BJ (cell line): ENCODE results near the gene CCDC90B. TPM values are rescaled to one million over a fixed set of nuclear protein-coding genes. Genes with fewer than 3 reads are reported as not detected.

Source experiments
- CTCF ChIA-PET: fragments of 350-600 bp; formaldehyde crosslinking; extraction: SDS; loops from one replicate; lab custom pipeline; 2021; ENCODE audit warnings: antibody characterized with exemption, inconsistent platforms; lab: Yijun Ruan, JAX
- POLR2A ChIA-PET: fragments of 300-600 bp; sonication (Branson Sonifier 250); formaldehyde crosslinking; extraction: SDS; loops from one replicate; lab custom pipeline; 2021; ENCODE audit warnings: antibody characterized with exemption; lab: Charles Lee
- DNase-seq: peaks from one replicate; pipeline ENCODE4 v3.0.0-alpha.2; 2011; ENCODE audit warnings: low read depth
- H3K27me3 ChIP-seq: 2 replicates; pipeline ENCODE4 v1.6.0; 2011; ENCODE audit warnings: low read length; ENCODE audit not compliant: control insufficient read depth, insufficient read depth
- H3K36me3 ChIP-seq: 2 replicates; pipeline ENCODE4 v1.5.1; 2011; ENCODE audit warnings: low read length; ENCODE audit not compliant: control insufficient read depth, insufficient read depth
- H3K4me3 ChIP-seq: 2 replicates; pipeline ENCODE4 v1.5.1; 2011; ENCODE audit warnings: low read depth, mild to moderate bottlenecking, control low read depth, low read length
- polyA plus RNA-seq: library from polyadenylated mRNA; depleted of rRNA; stranded (reverse); fragments of >200 nt; gene quantifications from 2 replicates; pipeline ENCODE4 v1.2.3, GENCODE V29; 2011; rRNA removed
- small RNA-seq: library from RNA; depleted of rRNA; stranded (forward); fragments of <200 nt; gene quantifications from one replicate; pipeline ENCODE3, GENCODE V24; 2012; ENCODE audit warnings: low replicate concordance, low read depth; ENCODE audit not compliant: insufficient read length
- TF ChIP-seq, protein P1 (sequence below): IDR thresholded peaks from 2 replicates; pipeline ENCODE4 v1.5.1; 2011; ENCODE audit warnings: low read depth, mild to moderate bottlenecking, control low read depth, inconsistent platforms, low read length, moderate library complexity; ENCODE audit not compliant: insufficient read depth

Gene CCDC90B
- polyA plus RNA-seq, 1 experiment: 22.6 TPM

DNA sequence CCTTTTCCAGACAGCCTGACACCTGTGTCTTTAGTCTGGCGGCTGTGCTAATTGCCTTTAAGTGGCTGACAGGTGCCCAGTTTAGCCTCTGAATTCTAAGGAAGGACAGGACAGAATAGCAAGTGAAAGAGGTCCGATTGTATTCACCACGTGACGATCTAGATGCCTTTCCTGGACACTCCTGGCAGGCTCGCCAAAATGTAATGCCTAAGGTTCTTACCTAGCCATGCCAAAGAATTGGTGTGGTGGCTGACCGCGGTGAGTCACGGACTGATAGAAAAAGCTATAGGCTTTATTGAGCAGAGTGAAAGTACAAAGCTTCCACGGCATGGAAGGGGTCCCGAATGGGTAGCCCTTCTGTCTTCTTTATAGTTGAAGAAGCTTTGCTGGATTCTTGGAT, 65.9 kb downstream of the CCDC90B start:
- POLR2A ChIA-PET: no interaction called here
- no peak for DNase-seq
- CTCF ChIA-PET: no interaction called here
- H3K27me3 ChIP-seq: no peaks in the 10 kb centered on the region
- H3K4me3 ChIP-seq: no peak overlapping the region
- TF ChIP-seq, protein P1, sequence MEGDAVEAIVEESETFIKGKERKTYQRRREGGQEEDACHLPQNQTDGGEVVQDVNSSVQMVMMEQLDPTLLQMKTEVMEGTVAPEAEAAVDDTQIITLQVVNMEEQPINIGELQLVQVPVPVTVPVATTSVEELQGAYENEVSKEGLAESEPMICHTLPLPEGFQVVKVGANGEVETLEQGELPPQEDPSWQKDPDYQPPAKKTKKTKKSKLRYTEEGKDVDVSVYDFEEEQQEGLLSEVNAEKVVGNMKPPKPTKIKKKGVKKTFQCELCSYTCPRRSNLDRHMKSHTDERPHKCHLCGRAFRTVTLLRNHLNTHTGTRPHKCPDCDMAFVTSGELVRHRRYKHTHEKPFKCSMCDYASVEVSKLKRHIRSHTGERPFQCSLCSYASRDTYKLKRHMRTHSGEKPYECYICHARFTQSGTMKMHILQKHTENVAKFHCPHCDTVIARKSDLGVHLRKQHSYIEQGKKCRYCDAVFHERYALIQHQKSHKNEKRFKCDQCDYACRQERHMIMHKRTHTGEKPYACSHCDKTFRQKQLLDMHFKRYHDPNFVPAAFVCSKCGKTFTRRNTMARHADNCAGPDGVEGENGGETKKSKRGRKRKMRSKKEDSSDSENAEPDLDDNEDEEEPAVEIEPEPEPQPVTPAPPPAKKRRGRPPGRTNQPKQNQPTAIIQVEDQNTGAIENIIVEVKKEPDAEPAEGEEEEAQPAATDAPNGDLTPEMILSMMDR: no peak
- no peaks in the 10 kb centered on the region; the same call in 1 of the 2 replicates for H3K36me3 ChIP-seq

DNA sequence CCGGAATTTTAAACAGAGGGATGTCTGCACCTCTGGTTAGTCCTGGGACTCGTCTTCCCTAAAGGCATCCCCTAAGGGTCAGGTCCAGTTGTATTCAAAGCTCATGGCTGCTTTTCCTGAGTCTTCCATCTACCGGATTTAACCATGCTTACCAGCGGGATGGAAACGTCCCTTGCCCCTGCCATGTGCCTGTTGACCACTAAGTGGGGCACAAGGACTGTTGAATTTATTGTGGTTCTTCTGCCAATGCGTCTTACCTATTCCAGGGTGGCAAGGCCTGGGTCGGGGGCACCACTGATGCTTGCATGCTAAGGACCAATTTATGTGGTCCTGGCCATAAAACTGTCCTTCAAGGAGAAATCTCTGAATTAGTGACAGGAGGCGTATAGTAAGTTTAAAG, 67.1 kb downstream of the CCDC90B start:
- no peak for DNase-seq
- TF ChIP-seq, protein P1: peak; percentile 30; the same call in 1 of the 2 replicates
- Histone ChIP-seq H3K36me3 (no peaks in the 10 kb centered on the region; the same call in 1 of the 2 replicates), H3K4me3 (no peak overlapping the region), H3K27me3 (no peaks in the 10 kb centered on the region)
- POLR2A ChIA-PET: no interaction called here
- CTCF ChIA-PET: interaction anchor here (0.6 to 0.7 kb wide), 2 partner anchors 31 to 596 kb away, joined by 3 to 4 read pairs; no protein-coding TSS in a partner anchor

Small RNAs within 50 kb of the gene (small RNA-seq; reads per million reads assigned to genes)
- not detected for gene AP000873.5

Other genes with a start within 250 kb of the CCDC90B start
- 14.0 and 15.9 TPM in 2 replicates for gene RAB30, start 214.5 kb downstream of the CCDC90B start, polyA plus RNA-seq
- 14.6 and 23.1 TPM in 2 replicates for gene PCF11, start 129.2 kb downstream of the CCDC90B start, polyA plus RNA-seq
- 5.1 and 9.1 TPM in 2 replicates for gene ANKRD42, start 92.7 kb downstream of the CCDC90B start, polyA plus RNA-seq